Liver (tissue), 3 donors: ENCODE measurements around the gene CDR2.

ENCODE experiments used
- EGR1 ChIP-seq, 2 donors: IDR thresholded peaks; 2 replicates each; pipeline ENCODE4 v1.6.1; 2016 to 2018; ENCODE audit warnings: antibody characterized with exemption in 2 of 2, low read depth in 2 of 2
- GABPA ChIP-seq, 2 donors: IDR thresholded peaks in 1 of 2; conservative IDR thresholded peaks in 1 of 2; 2 replicates each; pipeline ENCODE4 v1.6.1; 2016; ENCODE audit warnings: antibody characterized with exemption in 2 of 2, mild to moderate bottlenecking in 1 of 2, moderate library complexity in 1 of 2
- HNF4A ChIP-seq, 2 donors: conservative IDR thresholded peaks; 2 replicates each; pipeline ENCODE4 v1.6.1; 2016; ENCODE audit warnings: antibody characterized with exemption in 2 of 2, mild to moderate bottlenecking in 2 of 2
- TF ChIP-seq, protein P1 (sequence below): fragments of 150-350 bp; IDR thresholded peaks from 2 replicates; pipeline ENCODE4 v1.5.1; 2017; ENCODE audit warnings: improper control_type of control experiment, low read depth, low read length; ENCODE audit not compliant: missing input control
- TF ChIP-seq, protein P2 (sequence below): IDR thresholded peaks from 2 replicates; pipeline ENCODE4 v1.6.1; 2016; ENCODE audit warnings: antibody characterized with exemption
- TF ChIP-seq, protein P3 (sequence below): IDR thresholded peaks from 2 replicates; pipeline ENCODE4 v1.6.1; 2016; ENCODE audit warnings: antibody characterized with exemption
- donor health status: healthy.
- donor health status: healthy.

DNA sequence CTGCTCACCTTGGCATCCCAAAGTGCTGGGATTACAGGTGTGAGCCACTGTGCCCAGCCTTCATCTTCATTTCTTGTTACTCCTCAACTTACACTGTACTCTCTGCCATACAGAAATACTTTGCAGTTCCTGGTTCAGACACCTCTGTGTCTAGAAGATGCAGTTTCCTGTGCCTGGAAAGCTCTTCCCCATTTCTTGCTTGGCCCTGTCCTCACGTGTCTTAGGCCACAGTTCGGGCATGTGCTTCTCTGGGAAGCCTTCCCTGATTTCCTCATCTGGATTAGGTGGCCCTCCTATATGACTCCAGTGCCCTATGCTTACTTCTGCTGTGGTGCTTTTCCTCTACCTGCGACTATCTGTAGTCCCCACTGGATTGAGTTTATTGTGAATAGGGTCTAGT is 26.5 kb upstream of the CDR2 start:
- TF ChIP-seq, protein P1, sequence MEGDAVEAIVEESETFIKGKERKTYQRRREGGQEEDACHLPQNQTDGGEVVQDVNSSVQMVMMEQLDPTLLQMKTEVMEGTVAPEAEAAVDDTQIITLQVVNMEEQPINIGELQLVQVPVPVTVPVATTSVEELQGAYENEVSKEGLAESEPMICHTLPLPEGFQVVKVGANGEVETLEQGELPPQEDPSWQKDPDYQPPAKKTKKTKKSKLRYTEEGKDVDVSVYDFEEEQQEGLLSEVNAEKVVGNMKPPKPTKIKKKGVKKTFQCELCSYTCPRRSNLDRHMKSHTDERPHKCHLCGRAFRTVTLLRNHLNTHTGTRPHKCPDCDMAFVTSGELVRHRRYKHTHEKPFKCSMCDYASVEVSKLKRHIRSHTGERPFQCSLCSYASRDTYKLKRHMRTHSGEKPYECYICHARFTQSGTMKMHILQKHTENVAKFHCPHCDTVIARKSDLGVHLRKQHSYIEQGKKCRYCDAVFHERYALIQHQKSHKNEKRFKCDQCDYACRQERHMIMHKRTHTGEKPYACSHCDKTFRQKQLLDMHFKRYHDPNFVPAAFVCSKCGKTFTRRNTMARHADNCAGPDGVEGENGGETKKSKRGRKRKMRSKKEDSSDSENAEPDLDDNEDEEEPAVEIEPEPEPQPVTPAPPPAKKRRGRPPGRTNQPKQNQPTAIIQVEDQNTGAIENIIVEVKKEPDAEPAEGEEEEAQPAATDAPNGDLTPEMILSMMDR, result no peak
- TF ChIP-seq HNF4A (conservative IDR thresholded peaks at IDR 0.05) (no peak), GABPA (IDR thresholded peaks at IDR 0.05 in 1 of 2, conservative IDR thresholded peaks at IDR 0.05 in 1 of 2) (no peak), EGR1 (IDR thresholded peaks at IDR 0.05; ENCODE audit: low read depth in 2 of 2) (no peak)
- TF ChIP-seq, protein P2, sequence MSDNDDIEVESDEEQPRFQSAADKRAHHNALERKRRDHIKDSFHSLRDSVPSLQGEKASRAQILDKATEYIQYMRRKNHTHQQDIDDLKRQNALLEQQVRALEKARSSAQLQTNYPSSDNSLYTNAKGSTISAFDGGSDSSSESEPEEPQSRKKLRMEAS, result no peak
- TF ChIP-seq, protein P3, sequence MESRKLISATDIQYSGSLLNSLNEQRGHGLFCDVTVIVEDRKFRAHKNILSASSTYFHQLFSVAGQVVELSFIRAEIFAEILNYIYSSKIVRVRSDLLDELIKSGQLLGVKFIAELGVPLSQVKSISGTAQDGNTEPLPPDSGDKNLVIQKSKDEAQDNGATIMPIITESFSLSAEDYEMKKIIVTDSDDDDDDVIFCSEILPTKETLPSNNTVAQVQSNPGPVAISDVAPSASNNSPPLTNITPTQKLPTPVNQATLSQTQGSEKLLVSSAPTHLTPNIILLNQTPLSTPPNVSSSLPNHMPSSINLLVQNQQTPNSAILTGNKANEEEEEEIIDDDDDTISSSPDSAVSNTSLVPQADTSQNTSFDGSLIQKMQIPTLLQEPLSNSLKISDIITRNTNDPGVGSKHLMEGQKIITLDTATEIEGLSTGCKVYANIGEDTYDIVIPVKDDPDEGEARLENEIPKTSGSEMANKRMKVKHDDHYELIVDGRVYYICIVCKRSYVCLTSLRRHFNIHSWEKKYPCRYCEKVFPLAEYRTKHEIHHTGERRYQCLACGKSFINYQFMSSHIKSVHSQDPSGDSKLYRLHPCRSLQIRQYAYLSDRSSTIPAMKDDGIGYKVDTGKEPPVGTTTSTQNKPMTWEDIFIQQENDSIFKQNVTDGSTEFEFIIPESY, result no peak
